Esophagus squamous epithelium (tissue), 5 donors: ENCODE results near the gene LRRC4C. TPM values are rescaled to one million over a fixed set of nuclear protein-coding genes. Genes with fewer than 3 reads are reported as not detected.

Experiments
- DNase-seq: peaks from one replicate; lab custom pipeline; 2025; lab: John Stamatoyannopoulos, UW
- H3K27ac ChIP-seq, 4 donors: fragments of 200-600 bp; sonication (generic); one replicate each; pipeline ENCODE4 v1.5.1; 2016 to 2019; ENCODE audit warnings: mild to moderate bottlenecking in 1 of 4
- H3K27me3 ChIP-seq, 4 donors: fragments of 200-600 bp; sonication (generic); 1 replicate in 3 of 4; 2 replicates in 1 of 4; pipeline versions ENCODE4 v1.5.1 to v1.6.0; 2017 to 2021; ENCODE audit warnings: antibody characterized with exemption in 1 of 4
- H3K36me3 ChIP-seq, 3 donors: fragments of 200-600 bp; sonication (generic); one replicate each; pipeline ENCODE4 v1.5.1; 2016 to 2019
- H3K4me1 ChIP-seq, 3 donors: fragments of 200-600 bp; sonication (generic); one replicate each; pipeline ENCODE4 v1.5.1; 2017 to 2019
- H3K4me3 ChIP-seq, 4 donors: fragments of 200-600 bp; sonication (generic); 1 replicate in 3 of 4; 2 replicates in 1 of 4; pipeline ENCODE4 v1.5.1; 2016 to 2019; ENCODE audit warnings: mild to moderate bottlenecking in 2 of 4, moderate library complexity in 1 of 4
- H3K9me3 ChIP-seq, 3 donors: fragments of 200-600 bp; sonication (generic); one replicate each; pipeline ENCODE4 v1.5.1; 2016 to 2019
- CTCF ChIP-seq, 6 experiments: fragments of 450-650 bp in 4 of 6; fragments of 200-600 bp in 2 of 6; sonication (generic) in 2 of 6; IDR thresholded peaks; one replicate each; pipeline ENCODE4 v1.5.1; 2016 to 2019; ENCODE audit warnings: antibody characterized with exemption in 6 of 6, mild to moderate bottlenecking in 4 of 6, moderate library complexity in 4 of 6
- POLR2A ChIP-seq, 4 donors: fragments of 450-650 bp; IDR thresholded peaks; one replicate each; pipeline ENCODE4 v1.6.1; 2017; ENCODE audit warnings: antibody characterized with exemption in 4 of 4, mild to moderate bottlenecking in 4 of 4, moderate library complexity in 3 of 4
- WGBS, 2 donors: methylation state at CpG; one replicate each; pipeline ENCODE4 v1.1.5; 2018; 5-methylcytosine and 5-hydroxymethylcytosine counted together
- intact Hi-C: fragments of 100-400 bp; cut with DNase I; formaldehyde crosslinking; loops from one replicate; pipeline ENCODE4 v1.15.0; 2022
- total RNA-seq, 4 donors: library from RNA; depleted of rRNA; stranded (reverse); fragments of >200 nt; gene quantifications; one replicate each; pipeline ENCODE4 v1.1.0, GENCODE V29; 2016
- donor health status: DM: yes; HTN: yes; CAD: no.

Gene LRRC4C
- total RNA-seq, 4 donors from 2014 or later = 0.09 to 0.38 (median 0.30) TPM; not detected in 1

GRCh38 chr11:41383768-41384167 is 75.7 kb downstream of the LRRC4C start:
- no peak for DNase-seq
- H3K4me3 ChIP-seq = no peak overlapping the region
- H3K4me1 ChIP-seq = no peaks in the 10 kb centered on the region
- TF ChIP-seq POLR2A (IDR thresholded peaks at IDR 0.05) = no peak
- TF ChIP-seq CTCF (IDR thresholded peaks at IDR 0.05) = no peak
- 83 to 85% methylated on average over 3 of the region's 3 CpGs for WGBS, 2 donors
- H3K27me3 ChIP-seq = no peaks in the 10 kb centered on the region
- H3K36me3 ChIP-seq = no peaks in the 10 kb centered on the region
- intact Hi-C loops = no loop called here
- H3K27ac ChIP-seq = no peak overlapping the region
- no peaks in the 10 kb centered on the region for H3K9me3 ChIP-seq

- H3K27me3 ChIP-seq = no peaks in the 10 kb centered on the region
- no peaks in the 10 kb centered on the region for H3K4me1 ChIP-seq
- no peaks in the 10 kb centered on the region for H3K9me3 ChIP-seq
- 79 to 81% methylated on average over 2 of the region's 2 CpGs for WGBS, 2 donors
- no peak overlapping the region for H3K4me3 ChIP-seq
- TF ChIP-seq CTCF (IDR thresholded peaks at IDR 0.05) (no peak), POLR2A (IDR thresholded peaks at IDR 0.05) (no peak)
- no peak for DNase-seq
- no peak overlapping the region for H3K27ac ChIP-seq
- no peaks in the 10 kb centered on the region for H3K36me3 ChIP-seq
- intact Hi-C loops = no loop called here
Observed at GRCh38 chr11:41382927-41383326, 76.5 kb downstream of the LRRC4C start.

GRCh38 chr11:41379084-41379483 is 80.4 kb downstream of the LRRC4C start:
- no peaks in the 10 kb centered on the region for H3K36me3 ChIP-seq

GRCh38 chr11:41377709-41378394 is 81.6 kb downstream of the LRRC4C start:
- no peaks in the 10 kb centered on the region for H3K36me3 ChIP-seq
- H3K9me3 ChIP-seq = no peaks in the 10 kb centered on the region
- intact Hi-C loops = no loop called here
- H3K4me1 ChIP-seq = no peaks in the 10 kb centered on the region
- H3K27ac ChIP-seq = no peak overlapping the region
- DNase-seq = no peak
- TF ChIP-seq POLR2A (IDR thresholded peaks at IDR 0.05) = no peak
- TF ChIP-seq CTCF (IDR thresholded peaks at IDR 0.05) = no peak
- H3K4me3 ChIP-seq = no peak overlapping the region
- 60 to 65% methylated on average over 7 of the region's 7 CpGs for WGBS, 2 donors
- no peaks in the 10 kb centered on the region for H3K27me3 ChIP-seq

More at GRCh38 chr11:41379084-41379483, 80.4 kb downstream of the LRRC4C start:
- Histone ChIP-seq H3K27ac (no peak overlapping the region), H3K4me3 (no peak overlapping the region), H3K4me1 (no peaks in the 10 kb centered on the region), H3K27me3 (no peaks in the 10 kb centered on the region), H3K9me3 (no peaks in the 10 kb centered on the region)
- no peak for DNase-seq
- intact Hi-C loops = no loop called here
- TF ChIP-seq POLR2A (IDR thresholded peaks at IDR 0.05) = no peak
- TF ChIP-seq CTCF (IDR thresholded peaks at IDR 0.05) = no peak

GRCh38 chr11:41351825-41352224 is 107.6 kb downstream of the LRRC4C start:
- 34 to 54% methylated on average over 2 of the region's 2 CpGs for WGBS, 2 donors
- intact Hi-C loops = no loop called here

More at GRCh38 chr11:41351825-41352224, 107.6 kb downstream of the LRRC4C start:
- TF ChIP-seq POLR2A (IDR thresholded peaks at IDR 0.05) (no peak), CTCF (IDR thresholded peaks at IDR 0.05) (no peak)
- no peaks in the 10 kb centered on the region for H3K27me3 ChIP-seq
- DNase-seq = no peak
- no peaks in the 10 kb centered on the region for H3K36me3 ChIP-seq
- H3K27ac ChIP-seq = no peak overlapping the region
- no peak overlapping the region for H3K4me3 ChIP-seq
- H3K4me1 ChIP-seq = no peaks in the 10 kb centered on the region
- H3K9me3 ChIP-seq = peaks cover 0 to 4% (median 0%) of the 10 kb centered on the region in 3 donors
